HUES64 (cell line): ENCODE results near the gene RERE.

Source experiments
- H3K27ac ChIP-seq: 2 replicates; pipeline ENCODE4 v1.7.0; 2013; ENCODE audit warnings: low read depth, low read length, inconsistent platforms
- H3K27me3 ChIP-seq: 2 replicates; pipeline ENCODE4 v1.6.1; 2013; ENCODE audit warnings: mild to moderate bottlenecking, low read length; ENCODE audit not compliant: insufficient read depth
- H3K36me3 ChIP-seq: 2 replicates; pipeline ENCODE4 v1.6.1; 2013; ENCODE audit warnings: mild to moderate bottlenecking, low read length; ENCODE audit not compliant: insufficient read depth
- H3K4me1 ChIP-seq: 2 replicates; pipeline ENCODE4 v1.6.1; 2013; ENCODE audit warnings: mild to moderate bottlenecking, low read length, moderate library complexity; ENCODE audit not compliant: insufficient read depth
- H3K4me3 ChIP-seq: 2 replicates; pipeline ENCODE4 v1.5.1; 2013; ENCODE audit warnings: mild to moderate bottlenecking, low read length, moderate library complexity
- H3K9ac ChIP-seq: 2 replicates; pipeline ENCODE4 v1.6.1; 2013; ENCODE audit warnings: mild to moderate bottlenecking, low read depth, low read length
- H3K9me3 ChIP-seq: 2 replicates; pipeline ENCODE4 v1.6.1; 2013; ENCODE audit warnings: low read depth, low read length; ENCODE audit not compliant: insufficient read depth
- WGBS: fragments of 150-250, 120-280 bp; methylation state at CpG from one replicate; pipeline ENCODE4 v1.1.7; 2013; ENCODE audit warnings: missing lambda C conversion rate; 5-methylcytosine and 5-hydroxymethylcytosine counted together

Gene RERE

DNA sequence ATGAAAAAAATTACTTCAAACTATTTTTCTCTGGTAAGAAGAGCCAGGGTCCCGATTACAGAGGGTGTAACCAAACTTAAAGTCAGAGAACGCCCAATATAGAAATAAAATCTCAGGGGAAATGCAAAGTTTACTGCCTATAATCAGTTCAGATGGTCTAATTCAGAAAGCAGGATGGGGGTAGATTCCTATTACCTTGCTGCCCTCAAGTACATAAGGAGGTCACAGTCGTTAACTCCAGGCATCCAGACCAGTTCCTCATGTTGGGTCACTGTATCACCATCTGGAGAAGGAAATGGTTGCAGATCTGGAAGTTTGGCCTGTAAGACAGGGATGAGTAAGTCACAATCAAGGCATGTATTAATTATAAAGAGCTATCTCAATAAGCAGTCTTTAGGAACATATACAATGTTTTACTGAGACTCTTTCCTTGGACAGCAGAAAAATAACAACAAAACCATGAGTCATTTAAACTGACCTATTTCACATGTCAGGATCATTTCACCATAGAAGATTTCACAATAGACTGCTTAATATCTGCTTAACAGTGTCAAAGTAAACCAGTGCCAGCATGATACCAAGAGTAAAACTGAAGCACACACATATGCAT is 320.1 kb downstream of the RERE start:
- Histone ChIP-seq H3K36me3 (peaks cover 61% of the 10 kb centered on the region), H3K9ac (no peak overlapping the region), H3K4me3 (no peak overlapping the region), H3K4me1 (no peaks in the 10 kb centered on the region), H3K27me3 (no peaks in the 10 kb centered on the region), H3K9me3 (peaks cover 2% of the 10 kb centered on the region; the same call in 1 of the 2 replicates), H3K27ac (no peak overlapping the region)
- 98% methylated on average over 3 of the region's 3 CpGs for WGBS

DNA sequence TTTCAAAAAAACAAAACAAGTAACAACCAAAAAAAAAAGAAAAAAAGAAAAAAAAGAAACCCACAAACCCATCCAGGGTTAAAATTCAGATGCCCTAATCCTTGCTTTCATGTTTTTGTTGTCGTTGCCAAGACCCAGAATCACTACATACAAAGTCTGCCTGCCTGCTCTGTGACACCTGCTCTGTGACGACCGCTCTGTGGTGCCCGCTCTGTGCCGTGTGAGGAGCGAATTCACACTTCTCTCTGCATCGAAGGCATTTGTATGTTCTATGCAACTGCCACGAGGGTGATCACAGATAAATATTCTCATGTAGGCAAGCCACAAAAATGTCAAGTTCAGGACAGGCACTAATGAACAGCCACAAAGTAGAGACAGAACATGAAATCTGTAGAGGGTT is 321.0 kb downstream of the RERE start:
- no peak overlapping the region for H3K27ac ChIP-seq
- H3K9ac ChIP-seq, result no peak overlapping the region
- no peaks in the 10 kb centered on the region for H3K27me3 ChIP-seq
- peaks cover 2% of the 10 kb centered on the region; the same call in 1 of the 2 replicates for H3K9me3 ChIP-seq
- H3K4me1 ChIP-seq, result no peaks in the 10 kb centered on the region
- peaks cover 61% of the 10 kb centered on the region for H3K36me3 ChIP-seq
- 95% methylated on average over 8 of the region's 8 CpGs for WGBS
- no peak overlapping the region for H3K4me3 ChIP-seq

DNA sequence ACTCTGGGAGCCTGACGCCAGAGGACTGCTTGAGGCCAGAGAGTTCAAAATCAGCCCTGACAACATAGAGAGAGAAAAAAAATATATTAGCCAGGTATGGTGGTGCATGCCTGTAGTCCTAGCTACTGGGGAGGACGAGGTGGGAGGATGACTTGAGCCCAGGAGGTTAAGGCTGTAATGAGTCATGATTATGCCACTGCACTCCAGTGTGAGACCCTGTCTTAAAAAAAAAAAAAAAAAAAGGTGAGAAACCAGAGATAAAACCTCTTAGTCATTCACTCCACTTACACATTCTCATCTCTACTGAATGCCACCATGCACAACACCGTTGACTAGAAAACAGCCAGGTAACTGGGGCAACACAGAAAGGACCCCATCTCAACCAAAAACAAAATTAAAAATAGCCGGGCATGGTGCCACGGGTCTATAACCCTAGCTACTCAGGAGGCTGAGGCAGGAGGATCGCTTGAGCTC is 321.5 kb downstream of the RERE start:
- 94% methylated on average over 6 of the region's 6 CpGs for WGBS
- Histone ChIP-seq H3K27me3 (no peaks in the 10 kb centered on the region), H3K9ac (no peak overlapping the region), H3K4me3 (no peak overlapping the region), H3K36me3 (peaks cover 61% of the 10 kb centered on the region), H3K4me1 (no peaks in the 10 kb centered on the region), H3K9me3 (peaks cover 2% of the 10 kb centered on the region; the same call in 1 of the 2 replicates), H3K27ac (no peak overlapping the region)

DNA sequence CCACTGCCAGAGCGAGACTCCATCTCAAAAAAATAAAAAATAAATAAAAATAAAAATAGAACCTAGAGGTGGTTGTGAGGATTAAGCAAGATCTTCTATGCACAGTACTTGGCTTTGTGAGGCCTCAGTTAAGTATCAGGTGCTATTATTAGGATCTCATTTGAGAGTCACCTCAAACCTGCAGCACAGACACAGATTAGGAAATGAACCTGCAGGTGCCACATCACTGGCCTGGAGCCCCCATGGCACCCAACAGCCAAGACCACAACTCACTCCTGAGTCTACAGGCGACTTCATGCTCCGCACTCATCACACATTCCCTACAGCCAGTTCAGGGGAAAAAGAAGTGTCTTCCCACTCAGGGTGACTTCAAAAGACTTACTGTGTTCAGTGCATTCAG is 322.8 kb downstream of the RERE start:
- Histone ChIP-seq H3K36me3 (peaks cover 58% of the 10 kb centered on the region), H3K27ac (no peak overlapping the region), H3K4me3 (no peak overlapping the region), H3K9me3 (no peaks in the 10 kb centered on the region), H3K4me1 (no peaks in the 10 kb centered on the region), H3K27me3 (no peaks in the 10 kb centered on the region), H3K9ac (no peak overlapping the region)
- 97% methylated on average over 2 of the region's 3 CpGs for WGBS

DNA sequence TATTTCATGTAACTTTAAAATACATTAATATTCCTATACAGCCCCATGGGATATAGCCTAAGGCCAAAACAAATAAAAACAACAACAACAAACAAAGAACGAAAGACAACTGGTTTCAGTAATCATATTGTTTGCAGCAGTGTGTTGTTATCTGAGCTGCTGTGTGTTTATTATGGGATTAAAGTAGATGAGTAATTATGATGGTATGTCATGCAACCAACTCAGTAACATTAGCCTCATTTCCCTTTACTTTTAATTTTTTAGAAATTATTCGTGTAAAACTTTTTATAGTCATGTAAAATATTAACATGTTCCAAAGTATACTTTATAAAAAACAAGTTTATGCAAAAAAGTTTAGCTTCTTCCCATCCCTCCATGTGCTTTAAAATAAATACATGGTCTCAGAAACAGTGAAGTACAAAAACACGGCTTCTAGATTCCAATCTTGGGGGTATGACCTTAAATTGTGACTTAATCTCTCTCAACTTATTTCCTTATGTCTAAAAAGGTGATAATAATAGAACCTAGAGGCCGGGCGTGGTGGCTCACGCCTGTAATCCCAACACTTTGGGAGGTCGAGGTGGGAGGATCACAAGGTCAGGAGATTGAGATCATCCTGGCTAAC is 323.4 kb downstream of the RERE start:
- Histone ChIP-seq H3K9ac (no peak overlapping the region), H3K36me3 (peaks cover 53% of the 10 kb centered on the region), H3K4me3 (no peak overlapping the region), H3K9me3 (no peaks in the 10 kb centered on the region), H3K4me1 (no peaks in the 10 kb centered on the region), H3K27me3 (no peaks in the 10 kb centered on the region), H3K27ac (no peak overlapping the region)
- WGBS, result 94% methylated on average over 6 of the region's 7 CpGs

DNA sequence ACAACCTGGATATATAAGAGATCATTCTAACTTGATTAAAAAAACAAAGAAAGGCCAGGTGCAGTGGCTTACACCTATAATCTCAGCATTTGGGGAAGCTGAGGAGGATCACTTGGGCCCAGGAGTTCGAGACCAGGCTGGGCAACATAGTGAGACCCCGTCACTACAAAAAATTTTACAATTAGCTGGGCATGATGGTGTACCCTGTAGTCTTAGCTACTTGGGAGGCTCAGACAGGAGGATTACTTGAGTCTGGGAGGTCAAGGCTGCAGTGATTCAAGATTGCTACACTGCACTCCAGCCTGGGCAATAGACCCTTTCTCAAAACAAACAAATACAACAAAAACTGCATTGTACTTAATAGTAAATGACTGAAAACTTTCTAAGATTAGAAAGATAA is 330.2 kb downstream of the RERE start:
- H3K36me3 ChIP-seq, result peaks cover 14% of the 10 kb centered on the region
- no peaks in the 10 kb centered on the region for H3K27me3 ChIP-seq
- no peak overlapping the region for H3K9ac ChIP-seq
- H3K27ac ChIP-seq, result no peak overlapping the region
- H3K4me1 ChIP-seq, result peaks cover 7% of the 10 kb centered on the region; the same call in 1 of the 2 replicates
- H3K4me3 ChIP-seq, result no peak overlapping the region
- 94% methylated on average over 2 of the region's 2 CpGs for WGBS
- no peaks in the 10 kb centered on the region for H3K9me3 ChIP-seq

DNA sequence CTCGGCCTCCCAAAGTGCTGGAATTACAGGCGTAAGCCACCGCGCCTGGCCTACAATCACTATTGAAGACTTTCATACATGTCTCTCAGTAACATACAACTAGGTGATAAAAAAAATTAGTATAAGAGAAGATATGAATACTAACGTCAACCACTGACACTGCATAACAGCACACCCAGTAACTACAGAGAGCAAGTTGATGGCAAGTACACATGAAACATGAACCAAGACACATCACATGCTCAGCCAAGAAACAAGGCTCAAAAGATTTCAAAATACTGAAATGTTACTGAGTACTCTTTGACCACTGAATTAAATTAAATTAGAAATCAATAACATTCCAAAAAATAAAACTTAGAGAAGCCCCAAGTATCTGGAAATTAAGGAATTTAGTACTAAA is 331.4 kb downstream of the RERE start:
- Histone ChIP-seq H3K9ac (no peak overlapping the region), H3K27ac (no peak overlapping the region), H3K36me3 (peaks cover 14% of the 10 kb centered on the region), H3K4me1 (peaks cover 11% of the 10 kb centered on the region), H3K9me3 (no peaks in the 10 kb centered on the region), H3K4me3 (no peak overlapping the region), H3K27me3 (no peaks in the 10 kb centered on the region)
- over 99% methylated on average over 5 of the region's 5 CpGs for WGBS

DNA sequence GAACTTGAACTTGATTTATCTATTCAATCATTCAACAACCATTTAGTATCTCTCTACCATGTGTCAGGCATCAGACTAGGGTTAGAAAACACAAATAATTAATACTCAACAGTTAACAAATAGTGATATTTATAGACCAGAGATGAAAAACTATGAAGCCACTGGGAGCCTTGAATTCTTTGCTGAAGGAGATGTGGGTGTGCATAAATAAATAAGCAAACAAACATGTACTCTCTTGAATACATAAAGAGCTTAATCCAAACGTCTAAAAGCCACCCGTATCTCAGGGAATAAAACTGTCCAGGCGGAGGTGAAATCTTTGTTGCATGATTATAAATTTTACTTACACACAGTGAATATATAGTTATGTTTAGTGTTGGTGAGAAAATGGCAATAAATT is 333.9 kb downstream of the RERE start:
- H3K9me3 ChIP-seq, result no peaks in the 10 kb centered on the region
- H3K27ac ChIP-seq, result no peak overlapping the region
- H3K9ac ChIP-seq, result no peak overlapping the region
- 100% methylated on average over 3 of the region's 3 CpGs for WGBS
- peaks cover 12% of the 10 kb centered on the region for H3K36me3 ChIP-seq
- H3K27me3 ChIP-seq, result no peaks in the 10 kb centered on the region
- peaks cover 15% of the 10 kb centered on the region for H3K4me1 ChIP-seq
- H3K4me3 ChIP-seq, result no peak overlapping the region

DNA sequence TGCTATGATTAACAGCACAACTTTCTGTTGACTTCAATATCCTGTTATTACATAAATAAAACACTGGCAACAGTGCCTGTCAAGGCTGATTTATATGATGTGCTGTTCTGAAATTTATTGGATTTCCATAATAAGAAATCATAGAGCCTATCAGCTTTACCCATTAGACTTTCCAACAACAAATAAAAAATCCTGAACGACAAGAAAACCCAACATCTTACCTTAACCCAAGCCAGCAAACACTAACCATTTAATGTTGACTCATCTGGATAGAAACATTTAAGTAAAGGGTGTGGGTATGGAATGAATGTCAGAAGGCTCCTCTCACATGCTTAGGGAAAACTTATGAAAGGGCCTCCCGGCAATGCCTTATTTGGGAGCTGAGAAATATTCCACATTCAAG is 334.5 kb downstream of the RERE start:
- Histone ChIP-seq H3K9me3 (no peaks in the 10 kb centered on the region), H3K4me1 (peaks cover 19% of the 10 kb centered on the region), H3K27ac (no peak overlapping the region), H3K27me3 (no peaks in the 10 kb centered on the region), H3K9ac (no peak overlapping the region), H3K36me3 (peaks cover 12% of the 10 kb centered on the region), H3K4me3 (no peak overlapping the region)
- WGBS, result 100% methylated on average over 2 of the region's 2 CpGs

DNA sequence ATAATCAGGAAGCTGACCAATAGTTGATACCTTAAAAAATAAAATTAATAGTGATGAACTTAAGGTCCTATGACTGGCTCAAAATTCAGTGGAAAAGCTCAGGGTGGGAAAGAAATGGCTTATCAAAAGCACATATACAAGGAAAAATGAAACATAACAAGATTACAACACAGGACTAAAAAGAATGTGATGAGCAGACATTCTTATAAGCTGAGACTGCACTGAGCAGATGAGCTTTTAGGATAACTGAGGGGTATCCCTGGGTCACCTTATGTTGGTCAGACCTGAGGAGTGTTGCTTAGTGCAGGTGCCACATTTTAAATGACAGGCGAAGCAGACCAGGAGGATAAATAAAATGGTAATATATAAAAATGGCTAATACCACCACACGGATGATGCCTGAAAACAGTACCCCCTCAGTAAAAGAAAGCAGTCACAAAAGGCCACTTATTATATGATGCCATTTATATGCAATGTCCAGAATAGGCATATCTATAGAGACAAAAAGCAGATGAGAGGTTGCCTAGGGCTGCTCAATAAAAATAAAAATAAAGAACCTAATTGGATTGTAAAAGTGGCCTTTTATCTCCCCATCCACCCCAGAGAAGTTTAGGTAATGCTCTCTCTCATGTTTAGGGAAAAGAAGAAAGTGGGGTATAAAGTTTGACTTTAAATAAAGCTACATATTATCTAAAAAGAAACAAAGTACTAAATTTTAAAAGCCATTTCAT is 335.6 kb downstream of the RERE start:
- H3K9ac ChIP-seq, result no peak overlapping the region
- no peak overlapping the region for H3K4me3 ChIP-seq
- H3K27ac ChIP-seq, result no peak overlapping the region
- no peaks in the 10 kb centered on the region for H3K9me3 ChIP-seq
- no peaks in the 10 kb centered on the region for H3K27me3 ChIP-seq
- no CpG with 5 or more reads among the region's 2 CpGs for WGBS
- H3K4me1 ChIP-seq, result peaks cover 31% of the 10 kb centered on the region
- H3K36me3 ChIP-seq, result peaks cover 12% of the 10 kb centered on the region

DNA sequence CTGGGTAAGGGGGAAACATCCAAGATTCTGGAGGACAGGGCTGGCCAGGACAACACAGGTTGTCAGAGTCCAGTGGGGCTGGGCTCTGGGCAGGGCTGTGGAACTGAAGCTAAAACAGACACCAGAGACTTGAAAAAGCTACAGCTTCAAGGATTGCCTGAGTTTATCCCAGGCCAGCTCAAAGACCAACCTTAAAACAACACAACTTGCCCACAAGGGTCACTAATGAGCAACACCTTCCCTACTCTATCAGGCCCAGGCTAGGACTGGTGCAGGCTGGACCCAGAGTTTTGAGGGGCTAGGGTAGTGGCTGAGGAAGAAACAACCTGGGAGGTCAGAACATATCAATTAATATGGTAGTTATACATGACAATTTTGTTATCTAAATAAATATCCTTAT is 338.9 kb downstream of the RERE start:
- no peak overlapping the region for H3K4me3 ChIP-seq
- H3K27ac ChIP-seq, result no peak overlapping the region
- H3K27me3 ChIP-seq, result no peaks in the 10 kb centered on the region
- no peak overlapping the region for H3K9ac ChIP-seq
- H3K36me3 ChIP-seq, result peaks cover 3% of the 10 kb centered on the region; the same call in 1 of the 2 replicates
- H3K4me1 ChIP-seq, result peaks cover 43% of the 10 kb centered on the region
- H3K9me3 ChIP-seq, result no peaks in the 10 kb centered on the region
